HG02642 (cell line): ENCODE measurements around the gene ACVR1B.

Experiments used
- ATAC-seq: cut with Tn5 transposase; IDR thresholded peaks from one replicate; pipeline ENCODE4 v1.9.1; 2021; ENCODE audit warnings: mild to moderate bottlenecking; ENCODE audit not compliant: unreplicated experiment, poor library complexity

ACVR1B gene

GRCh38 chr12:51941604-51942003 lies 9.9 kb upstream of the ACVR1B start:
- ATAC-seq: no peak

- ATAC-seq: no peak
Measured at GRCh38 chr12:51942056-51942455, 9.4 kb upstream of the ACVR1B start.

DNA sequence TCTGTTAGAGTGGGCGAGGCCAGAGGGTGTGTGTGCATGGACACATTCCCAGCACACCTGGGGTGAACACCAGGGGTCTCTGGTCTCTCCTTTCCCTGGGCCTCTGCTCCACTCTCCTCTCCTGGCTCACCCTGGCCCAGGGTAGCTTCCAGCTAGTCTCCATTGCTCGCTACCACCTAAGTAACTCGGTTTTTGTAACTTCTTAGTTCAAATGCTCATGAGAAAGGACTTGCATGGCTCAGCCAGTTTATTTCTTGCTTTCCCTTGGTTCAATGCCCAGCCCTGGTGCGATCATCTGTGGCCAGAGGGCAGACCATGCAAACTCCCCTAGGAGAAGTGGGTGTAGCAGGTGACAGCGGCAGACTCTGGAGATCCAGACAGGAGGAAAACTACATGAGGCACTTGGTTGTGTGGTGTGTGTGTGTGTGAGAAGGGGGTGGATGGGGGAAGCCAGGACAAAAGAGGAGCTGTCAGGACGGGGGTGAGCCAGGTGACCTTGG lies 8.9 kb upstream of the ACVR1B start:
- ATAC-seq: no peak

- ATAC-seq: no peak
Measured at GRCh38 chr12:51943346-51943745, 8.2 kb upstream of the ACVR1B start.

- ATAC-seq: no peak
Measured at GRCh38 chr12:51944608-51945233, 6.8 kb upstream of the ACVR1B start.

DNA sequence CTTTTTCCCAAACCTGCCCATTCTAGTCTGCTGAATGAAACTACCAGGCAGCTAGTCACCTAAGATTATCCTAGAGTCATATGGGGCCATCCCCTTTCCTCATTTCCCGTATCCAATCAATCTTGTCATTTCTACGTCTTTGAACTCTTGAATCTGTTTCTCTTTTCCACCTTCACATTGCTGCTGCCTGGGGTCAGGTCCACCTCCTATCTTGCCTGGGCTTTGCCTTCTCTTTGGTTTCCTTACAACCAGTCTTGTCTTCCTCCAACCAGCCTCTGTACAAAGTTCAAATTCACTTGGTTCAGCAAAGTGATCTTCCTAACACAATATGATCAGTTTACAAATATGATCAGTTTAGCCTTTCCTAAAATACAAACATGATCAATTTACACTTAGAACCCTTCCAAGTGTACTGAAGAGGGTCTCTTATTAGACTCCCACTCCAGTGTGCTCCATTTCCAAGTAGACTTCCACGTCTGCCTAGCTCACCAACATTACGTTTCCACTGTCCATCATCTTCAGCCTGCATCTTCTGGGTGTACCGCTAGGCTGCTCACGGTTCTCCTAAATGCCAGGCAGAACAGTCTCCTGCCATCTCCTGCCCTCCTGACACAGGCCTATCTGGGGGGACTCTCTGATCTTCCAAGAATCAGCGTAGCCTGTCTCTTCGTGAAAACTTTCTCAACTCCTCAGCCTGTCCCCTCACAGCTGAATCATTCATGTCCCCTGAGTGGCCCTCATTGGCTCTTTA lies 4.1 kb upstream of the ACVR1B start:
- no peak for ATAC-seq

DNA sequence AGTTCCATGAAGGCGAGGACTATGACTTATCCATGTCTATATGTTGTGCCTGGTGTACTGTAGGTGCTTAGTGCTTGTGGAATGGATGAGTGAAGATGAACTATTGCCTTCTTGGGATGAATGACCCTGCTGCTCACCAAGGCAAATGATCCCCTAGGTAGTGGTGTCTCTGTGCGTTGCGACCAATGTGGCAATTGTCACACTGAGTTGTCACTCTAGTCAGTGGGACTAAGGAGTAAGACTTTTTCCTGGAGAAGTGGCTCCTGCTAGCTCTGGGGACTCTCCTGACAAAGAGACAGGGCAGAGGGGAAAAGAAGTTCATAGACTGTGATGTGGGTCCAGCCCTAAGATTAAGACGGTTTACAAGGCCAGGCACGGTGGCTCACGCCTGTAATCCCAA lies 3.4 kb upstream of the ACVR1B start:
- no peak for ATAC-seq

DNA sequence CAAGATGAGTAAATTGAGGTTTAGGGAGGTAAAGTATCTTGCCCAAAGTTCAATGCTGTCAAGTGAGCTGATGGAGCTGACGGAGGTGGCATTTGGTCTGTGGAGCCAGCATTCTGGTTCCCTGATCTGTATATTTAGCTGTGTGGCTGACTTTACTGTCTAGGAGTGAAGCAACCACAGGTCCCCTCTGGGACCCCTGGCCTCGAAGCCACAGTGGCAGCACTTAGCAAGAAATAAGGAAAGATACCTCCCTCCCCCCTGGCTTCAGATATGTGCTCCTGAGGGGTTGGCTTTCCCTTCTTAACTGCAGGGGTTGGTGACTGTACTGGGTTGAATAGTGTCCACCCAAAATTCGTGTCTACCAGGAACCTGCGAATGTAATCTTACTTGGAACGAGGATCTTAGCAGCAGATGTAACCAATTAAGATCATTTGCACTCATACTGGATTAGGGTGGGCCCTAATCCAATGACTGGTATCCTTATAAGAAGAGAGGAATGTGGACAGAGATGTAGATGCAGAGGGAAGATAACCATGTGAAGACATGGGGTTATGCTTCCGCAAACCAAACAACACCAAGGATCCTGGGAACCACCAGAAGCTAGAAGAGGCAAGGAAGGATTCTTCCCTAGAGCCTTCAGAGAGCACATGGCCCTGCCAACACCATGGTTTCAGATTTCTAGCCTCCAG lies 2.0 kb upstream of the ACVR1B start:
- no peak for ATAC-seq

GRCh38 chr12:51950682-51951198 lies 759 bp upstream of the ACVR1B start:
- ATAC-seq: no peak

- no peak for ATAC-seq
Measured at GRCh38 chr12:51951843-51952722, 584 bp downstream of the ACVR1B start.

DNA sequence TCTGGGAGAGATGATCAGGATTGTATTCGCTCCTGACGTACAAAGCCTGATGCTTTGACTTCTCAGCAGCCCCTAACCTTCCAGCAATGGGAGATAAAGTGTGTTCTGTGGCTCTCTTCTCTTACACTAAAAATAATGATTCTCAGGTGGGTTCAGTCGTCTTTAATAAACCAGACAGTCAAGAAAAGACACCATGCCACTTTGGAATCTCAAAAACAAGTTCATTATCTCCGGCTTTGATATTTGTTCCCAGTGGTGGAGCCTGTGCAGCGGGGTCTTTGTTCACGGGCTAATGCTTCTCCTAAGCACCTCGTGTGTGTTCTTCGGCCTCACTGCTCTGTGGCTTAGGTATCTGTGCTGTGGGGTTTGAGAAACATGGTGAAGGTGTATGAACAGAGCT lies 1.6 kb downstream of the ACVR1B start:
- ATAC-seq: no peak

DNA sequence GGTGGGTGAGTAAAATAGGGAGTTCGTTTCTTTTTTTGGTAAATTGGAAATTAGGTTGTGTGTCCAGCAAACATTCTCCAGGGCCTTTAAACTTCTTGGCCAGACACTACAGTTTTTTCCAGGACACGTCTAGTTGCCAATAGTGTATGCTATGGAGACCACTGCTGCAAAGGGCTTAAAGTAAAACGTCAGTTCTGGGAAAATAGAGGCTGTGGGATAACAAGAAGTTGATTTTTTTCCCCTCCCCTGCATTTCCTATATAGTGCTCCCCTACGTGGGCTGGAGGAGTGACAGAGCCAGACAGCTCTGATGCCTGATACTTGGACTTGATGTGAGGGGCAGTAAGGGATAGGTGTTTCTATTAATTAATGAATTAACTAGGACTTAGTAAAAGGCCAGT lies 2.4 kb downstream of the ACVR1B start:
- ATAC-seq: no peak

DNA sequence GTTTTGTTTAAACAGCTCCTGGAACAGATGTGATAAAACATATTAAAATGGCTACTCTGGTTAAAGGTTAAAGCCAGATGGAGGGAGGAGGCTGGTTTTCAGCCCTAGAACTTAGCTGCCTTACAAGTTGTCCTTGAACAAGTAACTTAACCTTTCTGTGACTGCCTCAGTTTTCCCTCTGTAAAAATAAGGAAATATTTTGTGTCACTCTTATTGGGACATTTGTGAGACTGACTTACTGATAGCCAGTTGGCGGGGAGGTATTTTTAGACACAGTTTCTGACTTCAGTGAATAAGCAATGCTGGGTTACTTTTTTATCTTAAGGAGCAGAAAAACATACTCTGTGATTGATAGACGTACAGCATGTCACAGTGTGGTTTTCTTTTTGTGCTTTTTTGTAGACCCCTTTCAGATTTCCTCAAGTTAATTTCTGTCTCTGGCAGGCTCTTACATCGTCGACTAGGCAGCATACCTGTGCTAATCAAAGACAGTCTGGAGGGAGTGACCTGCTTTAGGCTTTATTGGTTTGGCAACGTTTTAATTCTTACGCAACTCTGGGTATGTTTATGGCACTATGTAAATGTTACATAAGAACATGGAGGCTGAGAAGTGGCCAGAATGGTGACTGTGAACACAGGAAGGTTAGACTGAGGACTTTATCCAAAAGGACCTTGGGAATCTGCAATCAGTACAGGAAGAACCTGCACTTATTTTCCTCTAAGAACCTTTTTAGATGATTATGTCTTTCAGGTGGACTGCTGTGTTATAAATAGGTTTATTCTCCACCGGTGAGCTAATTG lies 3.3 kb downstream of the ACVR1B start:
- no peak for ATAC-seq

DNA sequence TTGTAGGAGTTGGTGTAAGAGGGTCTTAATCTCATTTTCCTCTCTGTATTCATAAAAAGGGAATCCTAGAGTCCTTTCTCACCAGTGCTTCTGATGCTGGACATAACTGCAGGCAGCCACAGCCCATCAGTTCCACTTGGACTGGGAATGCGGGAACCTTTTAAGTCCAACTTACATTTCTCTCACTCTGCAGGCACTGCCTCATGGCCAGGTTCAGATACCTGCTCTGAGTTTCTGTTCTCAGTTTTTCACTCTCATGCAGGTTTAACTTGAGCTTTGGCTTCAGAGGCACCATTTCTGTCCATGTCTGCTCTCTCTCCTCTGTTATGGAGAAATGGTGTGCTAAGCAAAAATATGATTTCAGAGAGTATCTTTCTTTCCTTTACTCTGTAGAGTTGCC lies 4.2 kb downstream of the ACVR1B start:
- ATAC-seq: no peak

DNA sequence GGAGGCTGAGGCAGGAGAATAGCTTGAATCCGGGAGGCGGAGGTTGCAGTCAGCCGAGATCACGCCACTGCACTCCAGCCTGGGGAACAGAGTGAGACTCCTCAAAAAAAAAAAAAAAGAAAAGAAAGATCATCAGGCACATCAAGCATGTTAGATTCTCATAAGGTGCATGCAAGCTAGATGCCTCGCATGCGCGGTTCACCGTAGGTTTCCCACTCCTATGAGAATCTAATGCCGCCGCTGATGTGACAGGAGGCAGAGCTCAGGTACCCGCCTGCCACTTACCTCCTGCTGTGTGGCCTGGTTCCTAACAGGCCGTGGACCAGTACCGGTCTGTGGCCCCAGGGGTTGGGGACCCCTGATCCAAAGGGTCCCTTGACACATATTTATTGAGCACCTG lies 7.0 kb downstream of the ACVR1B start:
- no peak for ATAC-seq

DNA sequence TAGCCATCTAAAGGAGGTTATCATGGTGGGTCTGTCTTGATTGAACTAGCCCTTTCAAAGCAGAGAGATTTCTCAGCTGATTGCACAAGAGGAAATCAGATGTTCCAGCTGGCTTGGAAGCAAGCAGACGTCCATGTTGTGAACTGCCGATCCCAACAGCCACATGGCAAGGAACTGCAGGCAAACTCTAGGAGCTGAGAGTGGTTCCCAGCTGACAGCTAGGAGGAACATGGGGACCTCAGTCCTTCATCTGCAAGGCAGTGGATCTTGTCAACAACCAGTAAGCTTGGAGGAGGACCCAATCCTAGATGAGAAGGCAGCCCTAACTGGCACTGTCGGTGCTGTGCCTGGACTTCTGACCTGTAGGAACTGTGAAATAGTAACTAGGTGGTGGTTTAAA lies 7.7 kb downstream of the ACVR1B start:
- ATAC-seq: no peak

DNA sequence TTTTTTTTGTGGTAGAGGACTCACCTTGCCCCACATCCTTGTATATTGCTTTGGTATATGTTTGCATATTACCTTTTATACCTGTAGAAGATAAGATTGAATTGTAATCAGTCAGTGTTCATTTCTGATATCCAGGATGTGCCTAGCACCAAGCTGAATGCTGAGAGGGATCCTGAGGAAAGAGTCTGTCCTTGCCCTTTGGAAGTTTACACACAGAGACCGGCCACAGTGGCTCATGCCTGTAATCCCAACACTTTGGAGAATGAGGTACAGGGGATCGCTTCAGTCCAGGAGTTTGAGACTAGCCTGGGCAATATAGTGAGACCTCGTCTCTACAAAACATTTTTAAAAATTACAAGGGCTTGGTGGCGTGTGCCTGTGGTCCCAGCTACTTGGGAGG lies 8.4 kb downstream of the ACVR1B start:
- ATAC-seq: no peak

- no peak for ATAC-seq
Measured at GRCh38 chr12:51960488-51960887, 9.0 kb downstream of the ACVR1B start.

GRCh38 chr12:51960890-51961289 lies 9.4 kb downstream of the ACVR1B start:
- ATAC-seq: no peak
